HTERT RPE-1 (cell line): Measurements from ENCODE around the gene DLGAP1.
"Not testable (repeated sequence)": the region's sequence is repeated elsewhere in the genome, so short reads cannot be mapped to it uniquely, and the experiment has no call there.

Source experiments
- in situ Hi-C: fragments of 300-500 bp; cut with MboI; formaldehyde crosslinking; loops from 4 replicates; pipeline ENCODE4 v1.14.3; 2020; ENCODE audit warnings: low sequenced_read_pairs

Gene DLGAP1

GRCh38 chr18:4096486-4096885, 358.6 kb downstream of the DLGAP1 start:
- in situ Hi-C loops = no loop called here

GRCh38 chr18:4093676-4094075, 361.4 kb downstream of the DLGAP1 start:
- in situ Hi-C loops = no loop called here

GRCh38 chr18:4084382-4084900, 370.7 kb downstream of the DLGAP1 start:
- in situ Hi-C loops = no loop called here

GRCh38 chr18:4078246-4078645, 376.9 kb downstream of the DLGAP1 start:
- in situ Hi-C loops = no loop called here

- in situ Hi-C loops = no loop called here
These were observed 377.4 kb downstream of the DLGAP1 start for GRCh38 chr18:4077721-4078120.

GRCh38 chr18:4077204-4077603, 377.9 kb downstream of the DLGAP1 start:
- in situ Hi-C loops = no loop called here

GRCh38 chr18:4074647-4075046, 380.5 kb downstream of the DLGAP1 start:
- in situ Hi-C loops = no loop called here

- in situ Hi-C loops = no loop called here
These were observed 385.9 kb downstream of the DLGAP1 start for GRCh38 chr18:4069183-4069582.

GRCh38 chr18:4068552-4069158, 386.5 kb downstream of the DLGAP1 start:
- in situ Hi-C loops = no loop called here

GRCh38 chr18:4063545-4063944, 391.6 kb downstream of the DLGAP1 start:
- in situ Hi-C loops = no loop called here

GRCh38 chr18:4060427-4061281, 394.5 kb downstream of the DLGAP1 start:
- in situ Hi-C loops = no loop called here

- in situ Hi-C loops = no loop called here
These were observed 396.9 kb downstream of the DLGAP1 start for GRCh38 chr18:4058179-4058578.

- in situ Hi-C loops = no loop called here
These were observed 414.6 kb downstream of the DLGAP1 start for GRCh38 chr18:4040391-4041092.

GRCh38 chr18:4035521-4035920, 419.6 kb downstream of the DLGAP1 start:
- in situ Hi-C loops = no loop called here

GRCh38 chr18:4034815-4035214, 420.3 kb downstream of the DLGAP1 start:
- in situ Hi-C loops = not testable (repeated sequence)

GRCh38 chr18:4026542-4026941, 428.6 kb downstream of the DLGAP1 start:
- in situ Hi-C loops = no loop called here

GRCh38 chr18:4024702-4025101, 430.4 kb downstream of the DLGAP1 start:
- in situ Hi-C loops = no loop called here

GRCh38 chr18:4022749-4023148, 432.4 kb downstream of the DLGAP1 start:
- in situ Hi-C loops = not testable (repeated sequence)

GRCh38 chr18:4020026-4020425, 435.1 kb downstream of the DLGAP1 start:
- in situ Hi-C loops = no loop called here

- in situ Hi-C loops = no loop called here
These were observed 437.6 kb downstream of the DLGAP1 start for GRCh38 chr18:4017480-4017879.

- in situ Hi-C loops = no loop called here
These were observed 438.6 kb downstream of the DLGAP1 start for GRCh38 chr18:4016391-4017049.
